Glomerular visceral epithelial cell (primary cell): ENCODE results near the gene KRTAP11-1.

Experiments
- DNase-seq: peaks from one replicate; pipeline ENCODE4 v3.0.0-alpha.2; 2016; ENCODE audit errors: extremely low spot score

Gene KRTAP11-1

GRCh38 chr21:30881480-30881879 lies at the start of gene KRTAP11-1:
Gene KRTAP11-1, minus strand, starts transcription at chr21:30881580. Its CDS starts 56 bp downstream, at chr21:30881524.
- no peak for DNase-seq

GRCh38 chr21:30924146-30924700 lies 42.8 kb upstream of the KRTAP11-1 start:
- DNase-seq: no peak

- DNase-seq: no peak
Measured at GRCh38 chr21:30921129-30921528, 39.7 kb upstream of the KRTAP11-1 start.

- DNase-seq: no peak
Measured at GRCh38 chr21:30917557-30917956, 36.2 kb upstream of the KRTAP11-1 start.

- no peak for DNase-seq
Measured at GRCh38 chr21:30900881-30901280, 19.5 kb upstream of the KRTAP11-1 start.

GRCh38 chr21:30882866-30883597 lies 1.7 kb upstream of the KRTAP11-1 start:
- DNase-seq: no peak

- DNase-seq: no peak
Measured at GRCh38 chr21:30880914-30881313, 466 bp downstream of the KRTAP11-1 start.

GRCh38 chr21:30874526-30874925 lies 6.9 kb downstream of the KRTAP11-1 start:
- no peak for DNase-seq

GRCh38 chr21:30847627-30848500 lies 33.5 kb downstream of the KRTAP11-1 start:
- no peak for DNase-seq

- DNase-seq: no peak
Measured at GRCh38 chr21:30842990-30843389, 38.4 kb downstream of the KRTAP11-1 start.

GRCh38 chr21:30839304-30839703 lies 42.1 kb downstream of the KRTAP11-1 start:
- DNase-seq: no peak

GRCh38 chr21:30838536-30838935 lies 42.8 kb downstream of the KRTAP11-1 start:
- DNase-seq: no peak

GRCh38 chr21:30831194-30831765 lies 50.1 kb downstream of the KRTAP11-1 start:
- DNase-seq: no peak
